HEK293 (cell line): ENCODE measurements around the gene MAN2A2.

ENCODE experiments used
- AEBP2 ChIP-seq: fragments of 450-650 bp; formaldehyde crosslinking; IDR thresholded peaks from 2 replicates; pipeline ENCODE4 v1.5.1; 2016; ENCODE audit warnings: missing biosample characterization, missing genetic modification characterization, borderline replicate concordance
- BCL11A ChIP-seq: fragments of 450-650 bp; formaldehyde crosslinking; IDR thresholded peaks from 2 replicates; pipeline ENCODE4 v1.5.1; 2016; ENCODE audit warnings: low read depth, missing biosample characterization, missing genetic modification characterization
- HIC1 ChIP-seq: fragments of 450-650 bp; formaldehyde crosslinking; IDR thresholded peaks from 2 replicates; pipeline ENCODE4 v1.5.1; 2016; ENCODE audit warnings: missing biosample characterization, missing genetic modification characterization
- HOXC10 ChIP-seq: sonication (generic); formaldehyde crosslinking; IDR thresholded peaks from 2 replicates; pipeline ENCODE4 v1.8.1; 2023; ENCODE audit warnings: mild to moderate bottlenecking, missing genetic modification reagents
- SALL2 ChIP-seq: fragments of 450-650 bp; formaldehyde crosslinking; IDR thresholded peaks from 2 replicates; pipeline ENCODE4 v1.5.0; 2017; ENCODE audit warnings: missing biosample characterization, mild to moderate bottlenecking, missing genetic modification characterization, borderline replicate concordance
- ZBTB10 ChIP-seq: fragments of 450-650 bp; formaldehyde crosslinking; IDR thresholded peaks from 2 replicates; pipeline ENCODE4 v1.5.1; 2016; ENCODE audit warnings: missing biosample characterization, missing genetic modification characterization
- ZNF169 ChIP-seq: fragments of 450-650 bp; formaldehyde crosslinking; IDR thresholded peaks from 2 replicates; pipeline ENCODE4 v1.5.1; 2016; ENCODE audit warnings: missing biosample characterization, missing genetic modification characterization
- ZNF2 ChIP-seq: fragments of 450-650 bp; formaldehyde crosslinking; IDR thresholded peaks from 2 replicates; pipeline ENCODE4 v1.5.1; 2016; ENCODE audit warnings: missing biosample characterization, missing genetic modification characterization
- ZNF202 ChIP-seq: fragments of 450-650 bp; formaldehyde crosslinking; IDR thresholded peaks from 2 replicates; pipeline ENCODE4 v1.5.1; 2016; ENCODE audit warnings: missing biosample characterization, missing genetic modification characterization, borderline replicate concordance
- ZNF341 ChIP-seq: fragments of 450-650 bp; formaldehyde crosslinking; IDR thresholded peaks from 2 replicates; pipeline ENCODE4; 2016; ENCODE audit warnings: low read depth, missing biosample characterization, missing genetic modification characterization
- ZNF426 ChIP-seq: fragments of 450-650 bp; formaldehyde crosslinking; IDR thresholded peaks from 2 replicates; pipeline ENCODE4 v1.5.1; 2017; ENCODE audit warnings: missing biosample characterization, missing genetic modification characterization, mild to moderate bottlenecking, inconsistent platforms, moderate library complexity
- ZNF433 ChIP-seq: fragments of 450-650 bp; formaldehyde crosslinking; IDR thresholded peaks from 2 replicates; pipeline ENCODE4 v1.5.1; 2016; ENCODE audit warnings: missing biosample characterization, missing genetic modification characterization, low read depth
- ZNF473 ChIP-seq: fragments of 450-650 bp; formaldehyde crosslinking; IDR thresholded peaks from 2 replicates; pipeline ENCODE4 v1.5.1; 2017; ENCODE audit warnings: missing biosample characterization, missing genetic modification characterization
- ZNF585B ChIP-seq: fragments of 450-650 bp; formaldehyde crosslinking; IDR thresholded peaks from 2 replicates; pipeline ENCODE4 v1.5.1; 2016; ENCODE audit warnings: missing biosample characterization, missing genetic modification characterization
- ZNF664 ChIP-seq: fragments of 450-650 bp; formaldehyde crosslinking; IDR thresholded peaks from 2 replicates; pipeline ENCODE4 v1.5.1; 2016; ENCODE audit warnings: missing biosample characterization, missing genetic modification characterization
- ZNF677 ChIP-seq: fragments of 450-650 bp; IDR thresholded peaks from 2 replicates; pipeline ENCODE4 v1.5.0; 2018; ENCODE audit warnings: missing biosample characterization, mild to moderate bottlenecking, missing genetic modification characterization, moderate library complexity
- ZNF701 ChIP-seq: fragments of 450-650 bp; formaldehyde crosslinking; IDR thresholded peaks from 2 replicates; pipeline ENCODE4 v1.5.1; 2016; ENCODE audit warnings: missing biosample characterization, missing genetic modification characterization
- ZNF792 ChIP-seq: fragments of 450-650 bp; formaldehyde crosslinking; IDR thresholded peaks from 2 replicates; pipeline ENCODE4 v1.5.1; 2016; ENCODE audit warnings: missing biosample characterization, missing genetic modification characterization
- ZSCAN16 ChIP-seq: fragments of 450-650 bp; formaldehyde crosslinking; IDR thresholded peaks from 2 replicates; pipeline ENCODE4 v1.5.1; 2016; ENCODE audit warnings: missing biosample characterization, missing genetic modification characterization
- ZSCAN30 ChIP-seq: fragments of 450-650 bp; IDR thresholded peaks from 2 replicates; pipeline ENCODE4 v1.5.1; 2018; ENCODE audit warnings: missing biosample characterization, mild to moderate bottlenecking, missing genetic modification characterization, moderate library complexity
- TF ChIP-seq, protein P1 (sequence below): fragments of 450-650 bp; formaldehyde crosslinking; IDR thresholded peaks from 2 replicates; pipeline ENCODE4 v1.5.1; 2016; ENCODE audit warnings: missing biosample characterization, missing genetic modification characterization, borderline replicate concordance
- TF ChIP-seq, protein P2 (sequence below): fragments of 450-650 bp; formaldehyde crosslinking; optimal IDR thresholded peaks from 2 replicates; pipeline ENCODE3; 2016; ENCODE audit warnings: missing biosample characterization, mild to moderate bottlenecking, missing genetic modification characterization

The MAN2A2 gene

DNA sequence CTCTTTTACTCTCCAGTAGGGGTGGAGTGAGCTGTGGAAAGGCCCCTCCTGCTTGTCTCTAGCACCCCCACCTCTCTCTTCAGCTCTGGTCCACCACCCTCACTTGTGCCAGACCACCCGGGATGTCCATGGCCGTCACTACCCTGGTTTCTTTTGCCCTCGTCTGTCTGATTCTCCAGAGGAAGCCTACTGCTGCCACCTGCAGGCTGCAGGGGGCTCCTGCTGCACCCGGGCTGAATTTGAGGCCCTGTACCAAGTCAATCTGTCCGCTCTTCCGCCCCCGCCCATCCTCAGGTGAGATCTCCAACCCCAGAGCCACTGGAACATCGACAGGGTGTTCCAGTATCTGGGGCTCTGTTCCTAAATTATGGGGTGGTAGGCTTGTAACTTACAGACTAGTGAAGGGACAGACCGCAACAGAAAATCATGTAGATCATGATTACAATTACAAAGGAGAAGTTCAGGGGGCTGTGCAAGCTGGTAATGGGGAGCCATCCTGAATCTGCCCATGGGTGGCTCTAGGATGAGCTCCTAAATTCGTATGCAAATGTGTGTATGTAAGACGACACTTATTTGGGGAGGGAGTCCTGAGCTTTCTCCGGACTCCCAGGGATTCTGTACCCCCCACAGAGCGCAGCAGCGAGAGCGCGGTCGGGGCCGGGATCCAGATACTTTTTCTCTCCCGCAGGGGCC lies 31.3 kb downstream of the MAN2A2 start (continued):
- TF ChIP-seq, protein P1, sequence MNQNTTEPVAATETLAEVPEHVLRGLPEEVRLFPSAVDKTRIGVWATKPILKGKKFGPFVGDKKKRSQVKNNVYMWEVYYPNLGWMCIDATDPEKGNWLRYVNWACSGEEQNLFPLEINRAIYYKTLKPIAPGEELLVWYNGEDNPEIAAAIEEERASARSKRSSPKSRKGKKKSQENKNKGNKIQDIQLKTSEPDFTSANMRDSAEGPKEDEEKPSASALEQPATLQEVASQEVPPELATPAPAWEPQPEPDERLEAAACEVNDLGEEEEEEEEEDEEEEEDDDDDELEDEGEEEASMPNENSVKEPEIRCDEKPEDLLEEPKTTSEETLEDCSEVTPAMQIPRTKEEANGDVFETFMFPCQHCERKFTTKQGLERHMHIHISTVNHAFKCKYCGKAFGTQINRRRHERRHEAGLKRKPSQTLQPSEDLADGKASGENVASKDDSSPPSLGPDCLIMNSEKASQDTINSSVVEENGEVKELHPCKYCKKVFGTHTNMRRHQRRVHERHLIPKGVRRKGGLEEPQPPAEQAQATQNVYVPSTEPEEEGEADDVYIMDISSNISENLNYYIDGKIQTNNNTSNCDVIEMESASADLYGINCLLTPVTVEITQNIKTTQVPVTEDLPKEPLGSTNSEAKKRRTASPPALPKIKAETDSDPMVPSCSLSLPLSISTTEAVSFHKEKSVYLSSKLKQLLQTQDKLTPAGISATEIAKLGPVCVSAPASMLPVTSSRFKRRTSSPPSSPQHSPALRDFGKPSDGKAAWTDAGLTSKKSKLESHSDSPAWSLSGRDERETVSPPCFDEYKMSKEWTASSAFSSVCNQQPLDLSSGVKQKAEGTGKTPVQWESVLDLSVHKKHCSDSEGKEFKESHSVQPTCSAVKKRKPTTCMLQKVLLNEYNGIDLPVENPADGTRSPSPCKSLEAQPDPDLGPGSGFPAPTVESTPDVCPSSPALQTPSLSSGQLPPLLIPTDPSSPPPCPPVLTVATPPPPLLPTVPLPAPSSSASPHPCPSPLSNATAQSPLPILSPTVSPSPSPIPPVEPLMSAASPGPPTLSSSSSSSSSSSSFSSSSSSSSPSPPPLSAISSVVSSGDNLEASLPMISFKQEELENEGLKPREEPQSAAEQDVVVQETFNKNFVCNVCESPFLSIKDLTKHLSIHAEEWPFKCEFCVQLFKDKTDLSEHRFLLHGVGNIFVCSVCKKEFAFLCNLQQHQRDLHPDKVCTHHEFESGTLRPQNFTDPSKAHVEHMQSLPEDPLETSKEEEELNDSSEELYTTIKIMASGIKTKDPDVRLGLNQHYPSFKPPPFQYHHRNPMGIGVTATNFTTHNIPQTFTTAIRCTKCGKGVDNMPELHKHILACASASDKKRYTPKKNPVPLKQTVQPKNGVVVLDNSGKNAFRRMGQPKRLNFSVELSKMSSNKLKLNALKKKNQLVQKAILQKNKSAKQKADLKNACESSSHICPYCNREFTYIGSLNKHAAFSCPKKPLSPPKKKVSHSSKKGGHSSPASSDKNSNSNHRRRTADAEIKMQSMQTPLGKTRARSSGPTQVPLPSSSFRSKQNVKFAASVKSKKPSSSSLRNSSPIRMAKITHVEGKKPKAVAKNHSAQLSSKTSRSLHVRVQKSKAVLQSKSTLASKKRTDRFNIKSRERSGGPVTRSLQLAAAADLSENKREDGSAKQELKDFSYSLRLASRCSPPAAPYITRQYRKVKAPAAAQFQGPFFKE: no peak
- TF ChIP-seq ZNF585B (tag by site-specific recombination) (no peak), SALL2 (tag by site-specific recombination) (no peak), ZNF169 (tag by site-specific recombination) (no peak), ZNF202 (tag by site-specific recombination) (no peak), ZSCAN30 (tag by site-specific recombination) (no peak), ZNF2 (tag by site-specific recombination) (no peak), ZNF677 (tag by site-specific recombination) (no peak), ZBTB10 (tag by site-specific recombination) (no peak), HOXC10 (no peak), ZNF664 (tag by site-specific recombination) (no peak), ZNF341 (tag by site-specific recombination) (peak; percentile 80), HIC1 (tag by site-specific recombination) (no peak), AEBP2 (no peak), ZNF792 (tag by site-specific recombination) (no peak), ZSCAN16 (tag by site-specific recombination) (no peak), ZNF426 (tag by site-specific recombination) (no peak), ZNF433 (tag by site-specific recombination) (no peak), BCL11A (tag by site-specific recombination) (no peak), ZNF701 (no peak), ZNF473 (no peak)
- TF ChIP-seq, protein P2, sequence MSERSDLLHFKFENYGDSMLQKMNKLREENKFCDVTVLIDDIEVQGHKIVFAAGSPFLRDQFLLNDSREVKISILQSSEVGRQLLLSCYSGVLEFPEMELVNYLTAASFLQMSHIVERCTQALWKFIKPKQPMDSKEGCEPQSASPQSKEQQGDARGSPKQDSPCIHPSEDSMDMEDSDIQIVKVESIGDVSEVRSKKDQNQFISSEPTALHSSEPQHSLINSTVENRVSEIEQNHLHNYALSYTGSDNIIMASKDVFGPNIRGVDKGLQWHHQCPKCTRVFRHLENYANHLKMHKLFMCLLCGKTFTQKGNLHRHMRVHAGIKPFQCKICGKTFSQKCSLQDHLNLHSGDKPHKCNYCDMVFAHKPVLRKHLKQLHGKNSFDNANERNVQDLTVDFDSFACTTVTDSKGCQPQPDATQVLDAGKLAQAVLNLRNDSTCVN (tag by site-specific recombination): no peak
